ENCODE data around the gene GXYLT2.

- TF ChIP-seq CTCF (conservative IDR thresholded peaks at IDR 0.05 in 1 of 2, IDR thresholded peaks at IDR 0.05 in 1 of 2; ENCODE audit: low read depth in 1 of 2, low read length in 2 of 2) (no peak), EZH2 (IDR thresholded peaks at IDR 0.05; ENCODE audit: low read length, missing control alignments) (no peak)
These were observed 73.1 kb downstream of the GXYLT2 start for GRCh38 chr3:72960812-72961518.
